Kidney (tissue), 14 donors: ENCODE data around the gene CXCR6. TPM values are rescaled to one million over a fixed set of nuclear protein-coding genes. Genes with fewer than 3 reads are reported as not detected.

Experiments used
- DNase-seq, 5 donors: peaks; one replicate each; pipeline ENCODE4 v3.0.0-alpha.2; 2013 to 2020
- FAIRE-seq: peaks from 2 replicates; lab custom pipeline; 2012; peaks lifted over from hg19 to GRCh38; lab: Jason Lieb, UNC
- H3K27ac ChIP-seq, 2 donors: one replicate each; pipeline ENCODE4 v1.7.0; 2013; ENCODE audit warnings: low read depth in 2 of 2, low read length in 2 of 2, inconsistent platforms in 1 of 2
- H3K27me3 ChIP-seq: one replicate; pipeline ENCODE4 v1.7.1; 2013; ENCODE audit warnings: low read length, inconsistent platforms; ENCODE audit not compliant: control insufficient read depth, insufficient read depth
- H3K36me3 ChIP-seq, 3 donors: one replicate each; pipeline versions ENCODE4 v1.7.0 to v1.7.1; 2013; ENCODE audit warnings: low read length in 3 of 3, control low read depth in 1 of 3, inconsistent platforms in 1 of 3; ENCODE audit not compliant: insufficient read depth in 3 of 3, control insufficient read depth in 2 of 3
- H3K4me1 ChIP-seq, 3 donors: one replicate each; pipeline versions ENCODE4 v1.7.0 to v1.7.1; 2013; ENCODE audit warnings: low read length in 3 of 3, inconsistent platforms in 1 of 3, low read depth in 1 of 3; ENCODE audit not compliant: control insufficient read depth in 2 of 3, insufficient read depth in 2 of 3
- H3K4me3 ChIP-seq, 3 donors: one replicate each; pipeline versions ENCODE4 v1.7.0 to v1.8.1; 2013; ENCODE audit warnings: low read length in 3 of 3, control low read depth in 1 of 3, inconsistent platforms in 1 of 3
- H3K9ac ChIP-seq, 3 donors: one replicate each; pipeline versions ENCODE4 v1.7.0 to v1.7.1; 2013; ENCODE audit warnings: low read length in 3 of 3, control low read depth in 1 of 3, inconsistent platforms in 1 of 3
- H3K9me3 ChIP-seq, 3 donors: one replicate each; pipeline versions ENCODE4 v1.7.0 to v1.7.1; 2013; ENCODE audit warnings: low read length in 3 of 3, control low read depth in 1 of 3, inconsistent platforms in 1 of 3; ENCODE audit not compliant: control insufficient read depth in 2 of 3, insufficient read depth in 1 of 3
- intact Hi-C: fragments of 100-400 bp; cut with DNase I; formaldehyde crosslinking; loops from one replicate; pipeline ENCODE4 v1.11.1; 2022
- polyA plus RNA-seq: library from polyadenylated mRNA; stranded (reverse); fragments of 350-450 nt; fragmentation: Illumina TruSeq; extraction: RNeasy Lipid Tissue Mini Kit (QIAGEN cat#74804); gene quantifications from one replicate; pipeline ENCODE4 v1.2.3, GENCODE V29; 2014; ENCODE audit warnings: low read depth, low replicate concordance; ENCODE audit not compliant: insufficient read depth
- total RNA-seq: library from RNA; stranded (reverse); fragmentation: NEBNext Ultra II Directional; extraction: Animal tissue kit (Norgen Biotek cat#: 25700); gene quantifications from one replicate; pipeline ENCODE4 v1.2.1, GENCODE V29; 2021
- TF ChIP-seq, protein P1 (sequence below): IDR thresholded peaks from 3 replicates; pipeline ENCODE4 v1.5.1; 2012; ENCODE audit warnings: mild to moderate bottlenecking, moderate library complexity, borderline replicate concordance; ENCODE audit not compliant: insufficient read depth; ENCODE audit errors: extremely low read depth
- donor health status: control.
- donor health status: control.
- donor health status: control.
- donor health status: control.
- donor health status: control.
- donor health status: DM: yes; HTN: yes; CAD: no.
- donor health status: Normal renal cell carcinoma (clear cell type).

Gene CXCR6
- total and polyA plus RNA-seq, 2 donors from 2014 or later = 0.39 to 2.7 TPM

DNA sequence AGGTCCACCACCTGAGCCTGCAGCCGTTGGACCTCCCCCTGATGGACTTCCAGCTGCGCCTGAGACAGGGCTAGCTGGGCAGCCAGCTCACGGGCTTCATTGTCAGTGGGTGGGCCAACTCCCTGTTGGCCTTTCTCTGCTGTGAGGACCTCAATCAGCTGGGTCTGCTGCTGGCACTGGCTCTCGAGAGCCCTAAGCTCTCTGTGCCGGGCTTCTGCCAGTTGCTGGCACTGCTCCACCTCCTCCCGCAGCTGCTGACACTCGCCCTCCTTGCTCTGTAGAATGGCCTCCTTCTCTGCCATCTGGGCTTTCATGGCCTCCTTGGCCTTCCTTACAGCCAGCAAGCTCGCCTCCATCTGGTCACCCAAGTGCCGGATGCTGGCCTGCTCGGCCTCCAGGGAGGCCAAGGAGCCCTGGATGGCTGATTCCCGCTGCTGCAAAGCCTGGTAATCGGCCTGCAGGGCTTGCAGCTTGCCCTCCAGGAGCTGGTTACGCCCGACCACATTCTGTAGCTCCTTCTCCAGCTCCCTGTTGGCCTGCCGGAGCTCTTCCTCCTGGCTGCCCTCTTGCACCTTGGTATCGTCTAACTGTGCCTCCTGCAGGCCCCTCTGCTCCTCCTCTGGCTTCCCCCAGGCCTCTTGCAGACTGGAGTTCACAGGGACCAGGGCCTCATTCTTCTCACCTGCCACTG is 23.8 kb downstream of the CXCR6 start:
- no peak overlapping the region for H3K9ac ChIP-seq
- DNase-seq = no peak

DNA sequence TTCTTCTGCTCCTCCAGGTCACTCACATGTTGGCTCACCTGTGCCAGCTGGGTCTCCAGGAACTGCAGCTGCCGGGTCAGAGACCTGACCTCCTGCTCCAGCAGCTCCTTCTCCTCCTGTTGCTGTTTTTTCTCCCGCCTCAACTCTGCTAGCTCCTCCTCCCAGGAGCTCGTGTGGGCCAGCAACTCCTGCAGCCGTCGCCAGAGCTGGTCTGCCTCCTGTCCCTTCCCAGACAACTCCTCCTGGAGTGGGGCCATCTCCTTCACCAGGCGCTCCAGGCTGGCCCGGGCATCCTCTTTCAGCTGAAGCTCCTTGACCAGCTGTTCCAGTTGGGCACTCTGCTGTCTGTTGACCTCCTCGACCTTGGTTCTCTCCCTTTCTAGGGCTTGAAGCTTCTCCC is 24.5 kb downstream of the CXCR6 start:
- H3K4me1 ChIP-seq = peaks cover 0 to 5% (median 0%) of the 10 kb centered on the region in 3 donors
- H3K9ac ChIP-seq = no peak overlapping the region
- H3K36me3 ChIP-seq = peaks cover 4 to 62% (median 33%) of the 10 kb centered on the region in 3 donors

More for the DNA sequence above, 23.8 kb downstream of the CXCR6 start:
- intact Hi-C loops = no loop called here
- FAIRE-seq = no peak
- peaks cover 0 to 5% (median 0%) of the 10 kb centered on the region in 3 donors for H3K4me1 ChIP-seq
- H3K27me3 ChIP-seq = no peaks in the 10 kb centered on the region
- H3K4me3 ChIP-seq = no peak overlapping the region
- H3K27ac ChIP-seq = no peak overlapping the region
- peaks cover 4 to 64% (median 40%) of the 10 kb centered on the region in 3 donors for H3K36me3 ChIP-seq
- H3K9me3 ChIP-seq = no peaks in the 10 kb centered on the region
- TF ChIP-seq, protein P1, sequence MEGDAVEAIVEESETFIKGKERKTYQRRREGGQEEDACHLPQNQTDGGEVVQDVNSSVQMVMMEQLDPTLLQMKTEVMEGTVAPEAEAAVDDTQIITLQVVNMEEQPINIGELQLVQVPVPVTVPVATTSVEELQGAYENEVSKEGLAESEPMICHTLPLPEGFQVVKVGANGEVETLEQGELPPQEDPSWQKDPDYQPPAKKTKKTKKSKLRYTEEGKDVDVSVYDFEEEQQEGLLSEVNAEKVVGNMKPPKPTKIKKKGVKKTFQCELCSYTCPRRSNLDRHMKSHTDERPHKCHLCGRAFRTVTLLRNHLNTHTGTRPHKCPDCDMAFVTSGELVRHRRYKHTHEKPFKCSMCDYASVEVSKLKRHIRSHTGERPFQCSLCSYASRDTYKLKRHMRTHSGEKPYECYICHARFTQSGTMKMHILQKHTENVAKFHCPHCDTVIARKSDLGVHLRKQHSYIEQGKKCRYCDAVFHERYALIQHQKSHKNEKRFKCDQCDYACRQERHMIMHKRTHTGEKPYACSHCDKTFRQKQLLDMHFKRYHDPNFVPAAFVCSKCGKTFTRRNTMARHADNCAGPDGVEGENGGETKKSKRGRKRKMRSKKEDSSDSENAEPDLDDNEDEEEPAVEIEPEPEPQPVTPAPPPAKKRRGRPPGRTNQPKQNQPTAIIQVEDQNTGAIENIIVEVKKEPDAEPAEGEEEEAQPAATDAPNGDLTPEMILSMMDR = no peak

DNA sequence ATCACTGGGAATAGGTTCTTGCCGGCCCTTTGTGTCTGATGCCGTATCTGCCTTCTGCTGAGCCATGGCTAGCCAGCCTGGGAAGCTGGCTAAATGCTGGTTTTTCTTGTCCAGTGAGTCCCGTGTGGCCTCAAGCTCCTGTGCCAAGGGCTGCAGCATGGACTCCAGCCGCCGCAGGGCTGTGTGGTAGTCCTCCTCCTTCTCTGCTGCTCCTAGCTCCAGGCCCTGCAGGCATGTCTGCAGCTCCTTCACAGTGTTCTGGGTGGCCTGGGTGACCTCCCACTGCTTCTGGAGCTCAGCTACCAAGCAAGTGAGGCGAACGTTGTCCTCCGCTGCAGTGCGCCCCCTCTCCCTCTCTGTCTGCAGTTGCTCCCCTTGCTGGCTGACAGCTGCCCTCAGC is 24.9 kb downstream of the CXCR6 start:
- Histone ChIP-seq H3K36me3 (peaks cover 4 to 57% (median 31%) of the 10 kb centered on the region in 3 donors), H3K9ac (no peak overlapping the region), H3K27me3 (no peaks in the 10 kb centered on the region), H3K4me3 (no peak overlapping the region), H3K27ac (no peak overlapping the region), H3K9me3 (no peaks in the 10 kb centered on the region), H3K4me1 (peaks cover 0 to 5% (median 0%) of the 10 kb centered on the region in 3 donors)
- no peak for DNase-seq
- intact Hi-C loops = no loop called here
- FAIRE-seq = no peak
- TF ChIP-seq, protein P1 = no peak

More for the DNA sequence above, 24.5 kb downstream of the CXCR6 start:
- intact Hi-C loops = no loop called here
- TF ChIP-seq, protein P1 = no peak
- FAIRE-seq (no peak), DNase-seq (no peak)
- no peak overlapping the region for H3K4me3 ChIP-seq
- no peaks in the 10 kb centered on the region for H3K9me3 ChIP-seq
- H3K27ac ChIP-seq = no peak overlapping the region
- H3K27me3 ChIP-seq = no peaks in the 10 kb centered on the region
